GM18858 (cell line): Measurements from ENCODE around the gene STX5.
"Not testable (repeated sequence)": the region's sequence is repeated elsewhere in the genome, so short reads cannot be mapped to it uniquely, and the experiment has no call there.

ENCODE experiments used
- ATAC-seq: cut with Tn5 transposase; IDR thresholded peaks from one replicate; pipeline ENCODE4 v1.9.1; 2021; ENCODE audit not compliant: unreplicated experiment

STX5 gene

GRCh38 chr11:62788991-62789390, 42.9 kb downstream of the STX5 start:
- no peak for ATAC-seq

- peak; percentile 40 for ATAC-seq
These were observed 44.7 kb downstream of the STX5 start, which contains the start of gene TMEM179B for GRCh38 chr11:62787005-62787759. TSS of gene TMEM179B (plus strand) at chr11:62787402. CDS start at chr11:62787432, 30 bp downstream.

DNA sequence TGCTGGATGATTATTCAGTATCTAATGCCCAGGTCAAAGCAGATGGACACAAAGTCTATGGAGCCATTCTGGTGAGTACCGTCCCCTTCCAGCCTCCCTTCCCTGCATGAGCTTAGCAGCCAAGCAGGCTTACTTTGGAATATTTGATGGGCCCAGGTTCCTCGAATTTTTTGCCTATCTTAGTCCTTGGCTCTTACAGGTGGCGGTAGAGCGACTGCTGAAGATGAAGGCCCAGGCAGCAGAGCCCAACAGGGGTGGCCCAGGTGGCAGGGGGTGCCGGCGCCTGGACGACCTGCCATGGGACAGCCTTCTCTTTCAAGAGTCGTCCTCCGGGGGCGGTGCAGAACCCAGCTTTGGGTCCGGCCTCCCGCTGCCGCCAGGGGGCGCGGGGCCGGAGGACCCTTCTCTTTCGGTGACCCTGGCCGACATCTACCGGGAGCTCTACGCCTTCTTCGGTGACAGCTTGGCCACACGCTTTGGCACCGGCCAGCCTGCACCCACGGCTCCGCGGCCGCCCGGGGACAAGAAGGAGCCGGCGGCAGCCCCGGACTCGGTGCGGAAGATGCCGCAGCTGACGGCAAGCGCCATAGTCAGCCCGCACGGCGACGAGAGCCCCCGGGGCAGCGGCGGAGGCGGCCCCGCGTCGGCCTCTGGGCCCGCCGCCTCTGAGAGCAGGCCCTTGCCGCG, 45.4 kb downstream of the STX5 start:
- peak; percentile 41 for ATAC-seq

DNA sequence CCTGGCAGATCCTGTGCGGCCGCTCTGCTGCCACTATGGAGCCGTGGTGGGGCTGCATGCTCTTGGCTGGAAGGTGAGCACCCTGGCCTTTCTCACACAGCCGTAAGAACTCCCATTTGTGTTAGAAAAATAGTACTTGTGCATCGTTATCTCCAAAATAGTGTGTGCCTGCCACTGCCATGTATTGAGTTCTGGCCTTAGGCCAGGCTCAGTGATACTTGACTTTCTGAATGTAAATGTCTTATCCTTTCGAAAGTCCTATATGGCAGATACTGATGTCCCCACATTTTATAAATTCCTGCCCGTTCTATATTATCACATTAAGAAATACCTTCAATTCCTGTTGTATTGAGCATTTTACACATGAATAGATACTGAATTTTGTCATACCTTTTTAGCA, 49.1 kb downstream of the STX5 start:
- ATAC-seq, result no peak

- ATAC-seq, result no peak
These were observed 53.4 kb downstream of the STX5 start for GRCh38 chr11:62778441-62778840.

- ATAC-seq, result no peak
These were observed 54.5 kb downstream of the STX5 start for GRCh38 chr11:62777389-62777788.

DNA sequence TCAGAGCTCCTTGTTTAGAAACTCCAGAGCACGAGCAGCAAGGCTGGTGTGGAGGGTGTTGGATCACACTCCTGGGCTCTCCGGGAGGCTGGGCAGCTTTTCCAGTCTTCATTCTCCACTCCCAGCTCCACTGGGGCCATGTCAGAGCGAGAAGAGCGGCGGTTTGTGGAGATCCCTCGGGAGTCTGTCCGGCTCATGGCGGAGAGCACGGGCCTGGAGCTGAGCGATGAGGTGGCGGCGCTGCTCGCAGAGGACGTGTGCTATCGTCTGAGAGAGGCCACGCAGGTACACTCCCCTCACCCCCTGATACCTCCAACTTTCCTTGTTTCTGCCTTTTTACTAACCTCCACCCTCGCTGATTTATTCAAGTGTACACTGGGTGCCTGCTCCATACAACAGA, 56.2 kb downstream of the STX5 start:
- no peak for ATAC-seq

- ATAC-seq, result no peak
These were observed 57.4 kb downstream of the STX5 start for GRCh38 chr11:62774407-62774806.

GRCh38 chr11:62771144-62772021, 60.5 kb downstream of the STX5 start, which contains the start of gene TAF6L:
TSS of gene TAF6L (plus strand) at chr11:62771396. CDS start at chr11:62775784, 4,388 bp downstream.
- peak; percentile 64 for ATAC-seq

GRCh38 chr11:62770778-62771143, 61.1 kb downstream of the STX5 start:
- no peak for ATAC-seq

GRCh38 chr11:62760867-62761227, 71.0 kb downstream of the STX5 start:
- not testable (repeated sequence) for ATAC-seq

GRCh38 chr11:62757846-62758788, 73.7 kb downstream of the STX5 start:
- ATAC-seq, result no peak
